ENCODE data around the gene CIDEC. TPM values are rescaled to one million over a fixed set of nuclear protein-coding genes. Genes with fewer than 3 reads are reported as not detected.

Gene CIDEC
- total and polyA plus RNA-seq, 2 of the 8 experiments (the other 6 are each of a cell fraction or from before 2014, with no cell fraction given): not detected

GRCh38 chr3:9884555-9885165 is 4.6 kb upstream of the CIDEC start (continued):
- TF ChIP-seq CHD7 (IDR thresholded peaks at IDR 0.05; ENCODE audit: insufficient replicate concordance, low read length) (no peak), USF2 (IDR thresholded peaks at IDR 0.05; ENCODE audit: low read length) (no peak), SP1 (IDR thresholded peaks at IDR 0.05; ENCODE audit: low read depth, low read length) (no peak)

Measured in H1 (cell line).